HepG2 (cell line): ENCODE data around the gene SLC5A3. TPM values are rescaled to one million over a fixed set of nuclear protein-coding genes. Genes with fewer than 3 reads are reported as not detected.

Source experiments
- ATAC-seq: fragments of 200-7000 bp; cut with Tn5 transposase; 3 replicates; pipeline ENCODE4 v1.9.1; 2020; ENCODE audit warnings: mild to moderate bottlenecking, moderate library complexity
- BruUV-seq: library from RNA; stranded (reverse); fragments of 400-500 nt; replicated peaks from 2 replicates; lab custom pipeline; 2021; lab: Mats Ljungman, UMichigan
- CTCF ChIA-PET: fragments of 300-600 bp; formaldehyde crosslinking; extraction: SDS; loops from one replicate; lab custom pipeline; 2021; ENCODE audit warnings: low total read pairs, inconsistent platforms, low intra/inter-chr PET ratio; lab: Yijun Ruan, JAX
- POLR2A ChIA-PET: fragments of 350-600 bp; sonication (Branson Sonifier 250); formaldehyde crosslinking; loops from one replicate; lab custom pipeline; 2020; ENCODE audit warnings: antibody characterized with exemption, inconsistent platforms; lab: Yijun Ruan, JAX
- DNase-seq: peaks from one replicate; pipeline ENCODE4 v3.0.0-alpha.2; 2015; ENCODE audit warnings: low spot score
- FAIRE-seq: peaks from 3 replicates; lab custom pipeline; 2011; peaks lifted over from hg19 to GRCh38; lab: Jason Lieb, UNC
- H2AFZ ChIP-seq: one replicate; pipeline ENCODE4 v1.6.1; 2011; ENCODE audit warnings: low read length, inconsistent platforms
- H3K27ac ChIP-seq: fragments of 300-600 bp; 3 replicates; pipeline ENCODE4 v1.8.0; 2011; ENCODE audit warnings: mixed run types, mild to moderate bottlenecking, mixed read lengths, low read length, inconsistent platforms; ENCODE audit not compliant: insufficient read depth; ENCODE audit errors: extremely low read length
- H3K27me3 ChIP-seq, 2 experiments: fragments of 200-600 bp in 1 of 2; 2 replicates in 1 of 2; 3 replicates in 1 of 2; pipeline versions ENCODE4 v1.6.0 to v1.8.0; 2011; ENCODE audit warnings: low read length in 2 of 2, mild to moderate bottlenecking in 2 of 2, moderate library complexity in 2 of 2, inconsistent platforms in 1 of 2; ENCODE audit not compliant: insufficient read depth in 2 of 2, control insufficient read depth in 1 of 2
- H3K36me3 ChIP-seq, 2 experiments: fragments of 200-600 bp in 1 of 2; replicated peaks in 1 of 2; 2 replicates in 1 of 2; 3 replicates in 1 of 2; pipeline versions ENCODE4 v1.5.1 to v1.8.0; 2011; ENCODE audit warnings: low read length in 2 of 2, inconsistent platforms in 1 of 2; ENCODE audit not compliant: insufficient read depth in 2 of 2, control insufficient read depth in 1 of 2
- H3K4me1 ChIP-seq: 2 replicates; pipeline ENCODE4 v1.5.1; 2012; ENCODE audit warnings: low read length, inconsistent platforms; ENCODE audit not compliant: insufficient read depth
- H3K4me2 ChIP-seq: 2 replicates; pipeline ENCODE4 v1.6.0; 2011; ENCODE audit warnings: low read depth, low read length, inconsistent platforms
- H3K4me3 ChIP-seq, 3 experiments: fragments of 200-600 bp in 1 of 3; sonication (generic), shearing (Covaris generic) in 1 of 3; replicated peaks in 1 of 3; 2 replicates each; pipeline ENCODE4 v1.5.1; 2011 to 2016; ENCODE audit warnings: low read length in 3 of 3, inconsistent platforms in 2 of 3, low read depth in 2 of 3, mild to moderate bottlenecking in 2 of 3, control low read depth in 1 of 3, mixed read lengths in 1 of 3; ENCODE audit not compliant: insufficient read depth in 1 of 3
- H3K79me2 ChIP-seq: one replicate; pipeline ENCODE4 v1.6.1; 2011; ENCODE audit warnings: low read length, inconsistent platforms; ENCODE audit not compliant: insufficient read depth
- H3K9ac ChIP-seq: 2 replicates; pipeline ENCODE4 v1.6.0; 2011; ENCODE audit warnings: mild to moderate bottlenecking, low read depth, low read length, inconsistent platforms; ENCODE audit not compliant: insufficient read depth
- H3K9me3 ChIP-seq: 2 replicates; pipeline ENCODE4 v1.5.1; 2012; ENCODE audit warnings: mild to moderate bottlenecking, low read length
- H4K20me1 ChIP-seq: 2 replicates; pipeline ENCODE4 v1.6.0; 2011; ENCODE audit warnings: inconsistent platforms, mild to moderate bottlenecking, low read length, moderate library complexity; ENCODE audit not compliant: insufficient read depth
- CBX1 ChIP-seq: IDR thresholded peaks from one replicate; pipeline ENCODE4 v1.6.1; 2016; ENCODE audit warnings: antibody characterized with exemption, low read depth
- DNMT3B ChIP-seq: conservative IDR thresholded peaks from 2 replicates; pipeline ENCODE4 v1.6.1; 2016; ENCODE audit warnings: missing biosample characterization, control low read depth
- FOXM1 ChIP-seq: sonication (generic); formaldehyde crosslinking; IDR thresholded peaks from 2 replicates; pipeline ENCODE4 v1.5.0; 2020; ENCODE audit warnings: missing genetic modification reagents
- MED13 ChIP-seq: sonication (generic); formaldehyde crosslinking; IDR thresholded peaks from 2 replicates; pipeline ENCODE4 v1.5.0; 2020; ENCODE audit warnings: missing genetic modification reagents
- NR2C2 ChIP-seq: sonication (generic); formaldehyde crosslinking; IDR thresholded peaks from 2 replicates; pipeline ENCODE4 v1.4.0; 2020; ENCODE audit warnings: missing genetic modification reagents, mild to moderate bottlenecking, moderate library complexity, borderline replicate concordance
- NR2F2 ChIP-seq: IDR thresholded peaks from 2 replicates; pipeline ENCODE4 v1.6.1; 2012; ENCODE audit warnings: low read depth, inconsistent platforms, borderline replicate concordance
- POLR2A ChIP-seq, 2 experiments: IDR thresholded peaks; 2 replicates each; pipeline ENCODE4 v1.6.1; 2011; ENCODE audit warnings: low read depth in 2 of 2, low read length in 2 of 2, mild to moderate bottlenecking in 1 of 2, moderate library complexity in 1 of 2; ENCODE audit not compliant: insufficient read depth in 1 of 2
- POLR2G ChIP-seq: fragments of 200-400 bp; formaldehyde crosslinking; IDR thresholded peaks from 2 replicates; pipeline ENCODE4 v1.6.1; 2018; ENCODE audit warnings: mild to moderate bottlenecking, low read depth, low read length, moderate library complexity
- REL ChIP-seq: sonication (generic); formaldehyde crosslinking; conservative IDR thresholded peaks from 2 replicates; pipeline ENCODE4 v1.8.0; 2022; ENCODE audit warnings: mild to moderate bottlenecking, missing genetic modification reagents, moderate library complexity
- SMC3 ChIP-seq: IDR thresholded peaks from 2 replicates; pipeline ENCODE4 v1.6.1; 2011; ENCODE audit warnings: low read length, improper control_type of control experiment
- ZMYM4 ChIP-seq: sonication (generic); formaldehyde crosslinking; IDR thresholded peaks from 2 replicates; pipeline ENCODE4 v1.8.1; 2023; ENCODE audit warnings: mild to moderate bottlenecking, missing genetic modification reagents
- ZNF124 ChIP-seq: sonication (generic); formaldehyde crosslinking; IDR thresholded peaks from 2 replicates; pipeline ENCODE4 v1.4.0; 2020; ENCODE audit warnings: missing genetic modification reagents
- ZNF20 ChIP-seq: sonication (generic); formaldehyde crosslinking; IDR thresholded peaks from 2 replicates; pipeline ENCODE4 v1.4.0; 2020; ENCODE audit warnings: mild to moderate bottlenecking, moderate library complexity, missing genetic modification reagents
- ZNF547 ChIP-seq: sonication (generic); formaldehyde crosslinking; IDR thresholded peaks from 2 replicates; pipeline ENCODE4 v1.5.1; 2020; ENCODE audit warnings: mild to moderate bottlenecking, missing genetic modification reagents
- ZNF562 ChIP-seq: sonication (generic); formaldehyde crosslinking; IDR thresholded peaks from 2 replicates; pipeline ENCODE4 v1.8.0; 2022; ENCODE audit warnings: missing genetic modification reagents, borderline replicate concordance
- ZNF687 ChIP-seq: sonication (generic); formaldehyde crosslinking; IDR thresholded peaks from 2 replicates; pipeline ENCODE4 v1.5.1; 2020; ENCODE audit warnings: mild to moderate bottlenecking, missing genetic modification reagents, moderate library complexity
- ZNF724P ChIP-seq: sonication (generic); formaldehyde crosslinking; IDR thresholded peaks from 2 replicates; pipeline ENCODE4 v1.8.0; 2022; ENCODE audit warnings: missing genetic modification reagents, borderline replicate concordance
- ZNF883 ChIP-seq: sonication (generic); formaldehyde crosslinking; IDR thresholded peaks from 2 replicates; pipeline ENCODE4 v1.5.1; 2020; ENCODE audit warnings: mild to moderate bottlenecking, missing genetic modification reagents; ENCODE audit errors: not compliant biosample characterization
- WGBS: methylation state at CpG from one replicate; pipeline ENCODE4 v1.1.6; 2017; ENCODE audit warnings: low lambda C conversion rate; 5-methylcytosine and 5-hydroxymethylcytosine counted together
- in situ Hi-C: cut with HindIII; loops from 2 replicates; pipeline ENCODE4 v1.10.0; 2017; ENCODE audit warnings: low pct_unique_long_range_greater_than_20kb; ENCODE audit not compliant: extremely low pct_ligation_motif_present
- intact Hi-C: fragments of 100-400 bp; cut with micrococcal nuclease; formaldehyde crosslinking; loops from one replicate; pipeline ENCODE4 v1.10.0; 2022; ENCODE audit not compliant: unreplicated experiment
- polyA plus RNA-seq, 8 experiments: library from polyadenylated mRNA; depleted of rRNA in 3 of 8; stranded (reverse) in 7 of 8; unstranded in 1 of 8; fragments of >200 nt; fragmentation: Illumina TruSeq in 4 of 8; extraction: Trizol in 4 of 8; gene quantifications; 2 replicates each; pipeline versions ENCODE4 v1.2.1 to v1.2.3, GENCODE V29; 2011 to 2016; ENCODE audit warnings: low read depth in 4 of 8, missing spikeins in 1 of 8, mixed read lengths in 1 of 8; ENCODE audit not compliant: insufficient read depth in 1 of 8
- total RNA-seq, 5 experiments: library from RNA; depleted of rRNA; stranded (reverse); fragments of >200 nt; fragmentation: Illumina TruSeq; extraction: Trizol; gene quantifications; 2 replicates each; pipeline ENCODE4 v1.2.3, GENCODE V29; 2016; ENCODE audit warnings: low read depth in 1 of 5
- TF ChIP-seq, protein P1 (sequence below), 2 experiments: fragments of 450-650 bp in 1 of 2; sonication (generic) in 1 of 2; formaldehyde crosslinking; IDR thresholded peaks; 2 replicates each; pipeline versions ENCODE4 v1.5.0 to v1.8.0; 2020 to 2022; ENCODE audit warnings: mild to moderate bottlenecking in 1 of 2, missing genetic modification reagents in 1 of 2

SLC5A3 gene
- total and polyA plus RNA-seq, 2 of the 13 experiments (the other 11 are each of a cell fraction or from before 2014, with no cell fraction given): 5.6 to 11.2 TPM

- ATAC-seq (no peak), FAIRE-seq (no peak)
- Histone ChIP-seq H3K9me3 (no peaks in the 10 kb centered on the region), H3K79me2 (no peaks in the 10 kb centered on the region)
- intact Hi-C loops: no loop called here
- TF ChIP-seq POLR2G (no peak), FOXM1 (CRISPR knock-in tag) (no peak), MED13 (CRISPR knock-in tag) (no peak), ZNF724P (no peak), ZNF124 (no peak), ZNF562 (no peak), ZNF20 (no peak), NR2F2 (no peak), ZMYM4 (CRISPR knock-in tag) (no peak), ZNF883 (no peak), POLR2A (IDR thresholded peaks at IDR 0.05; ENCODE audit: insufficient read depth in 1 of 2, low read depth in 2 of 2, low read length in 2 of 2) (no peak), DNMT3B (no peak), CBX1 (no peak), NR2C2 (CRISPR knock-in tag) (no peak), ZNF687 (CRISPR knock-in tag) (no peak), SMC3 (no peak), REL (CRISPR knock-in tag) (no peak), ZNF547 (CRISPR knock-in tag) (no peak)
- TF ChIP-seq, protein P1, sequence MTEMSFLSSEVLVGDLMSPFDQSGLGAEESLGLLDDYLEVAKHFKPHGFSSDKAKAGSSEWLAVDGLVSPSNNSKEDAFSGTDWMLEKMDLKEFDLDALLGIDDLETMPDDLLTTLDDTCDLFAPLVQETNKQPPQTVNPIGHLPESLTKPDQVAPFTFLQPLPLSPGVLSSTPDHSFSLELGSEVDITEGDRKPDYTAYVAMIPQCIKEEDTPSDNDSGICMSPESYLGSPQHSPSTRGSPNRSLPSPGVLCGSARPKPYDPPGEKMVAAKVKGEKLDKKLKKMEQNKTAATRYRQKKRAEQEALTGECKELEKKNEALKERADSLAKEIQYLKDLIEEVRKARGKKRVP (CRISPR knock-in tag; IDR thresholded peaks at IDR 0.05): no peak
- TF ChIP-seq, all 625 proteins: peak for 0
- ChIA-PET POLR2A (no interaction called here), CTCF (no interaction called here)
- no peaks in the 10 kb centered on the region for H3K36me3 ChIP-seq
- no peaks in the 10 kb centered on the region; a peak in 2 of 5 replicates for H3K27me3 ChIP-seq
- H2AFZ ChIP-seq: no peak overlapping the region
- no TSS peak for BruUV-seq
- H3K4me1 ChIP-seq: peaks cover 34% of the 10 kb centered on the region
- no peak overlapping the region for H3K4me2 ChIP-seq
- in situ Hi-C loops: no loop called here
- H3K4me3 ChIP-seq: no peak overlapping the region
- H3K9ac ChIP-seq: no peak overlapping the region
- no peak for DNase-seq
- H3K27ac ChIP-seq: no peak overlapping the region
- 36% methylated on average over 8 of the region's 9 CpGs for WGBS
- H4K20me1 ChIP-seq: no peaks in the 10 kb centered on the region
These were observed 45.5 kb upstream of the SLC5A3 start for GRCh38 chr21:34027721-34028461.
